HG03565 (cell line): Measurements from ENCODE around the gene TAB2.
"Not testable (repeated sequence)": the region's sequence is repeated elsewhere in the genome, so short reads cannot be mapped to it uniquely, and the experiment has no call there.

ENCODE experiments used
- ATAC-seq: cut with Tn5 transposase; IDR thresholded peaks from one replicate; pipeline ENCODE4 v1.9.1; 2021; ENCODE audit warnings: mild to moderate bottlenecking, moderate library complexity; ENCODE audit not compliant: unreplicated experiment

Gene TAB2

GRCh38 chr6:149438855-149439254 is 121.3 kb downstream of the TAB2 start:
- ATAC-seq: peak; percentile 41

- no peak for ATAC-seq
Observed at GRCh38 chr6:149439626-149440025, 122.1 kb downstream of the TAB2 start.

- no peak for ATAC-seq
Observed at GRCh38 chr6:149440735-149441671, 123.5 kb downstream of the TAB2 start.

- no peak for ATAC-seq
Observed at GRCh38 chr6:149441740-149442139, 124.2 kb downstream of the TAB2 start.

GRCh38 chr6:149443411-149444181 is 126.1 kb downstream of the TAB2 start:
- ATAC-seq: no peak

- not testable (repeated sequence) for ATAC-seq
Observed at GRCh38 chr6:149444360-149445094, 127.0 kb downstream of the TAB2 start.

- no peak for ATAC-seq
Observed at GRCh38 chr6:149445095-149445466, 127.6 kb downstream of the TAB2 start.

GRCh38 chr6:149445573-149445972 is 128.1 kb downstream of the TAB2 start:
- no peak for ATAC-seq

- no peak for ATAC-seq
Observed at GRCh38 chr6:149446791-149447376, 129.4 kb downstream of the TAB2 start.

GRCh38 chr6:149448821-149449453 is 131.4 kb downstream of the TAB2 start:
- ATAC-seq: no peak

- no peak for ATAC-seq
Observed at GRCh38 chr6:149449831-149450678, 132.5 kb downstream of the TAB2 start.

GRCh38 chr6:149450679-149451375 is 133.3 kb downstream of the TAB2 start:
- ATAC-seq: no peak

- ATAC-seq: no peak
Observed at GRCh38 chr6:149451376-149452036, 134.0 kb downstream of the TAB2 start.

- no peak for ATAC-seq
Observed at GRCh38 chr6:149452037-149452939, 134.8 kb downstream of the TAB2 start.

GRCh38 chr6:149453597-149454345 is 136.3 kb downstream of the TAB2 start:
- no peak for ATAC-seq

GRCh38 chr6:149454346-149454848 is 136.9 kb downstream of the TAB2 start:
- ATAC-seq: no peak
